GM12878 (cell line): ENCODE data around the gene AGAP1.

Source experiments
- ASH2L ChIP-seq: fragments of 300-600, 200-600 bp; sonication (generic); IDR thresholded peaks from 2 replicates; pipeline ENCODE4 v1.6.1; 2017; ENCODE audit warnings: low read depth, mild to moderate bottlenecking, borderline replicate concordance
- CBX5 ChIP-seq: sonication (generic); IDR thresholded peaks from 2 replicates; pipeline ENCODE4 v1.6.1; 2016; ENCODE audit warnings: low read depth, moderate library complexity, mild to moderate bottlenecking, inconsistent platforms
- CHD1 ChIP-seq: IDR thresholded peaks from 2 replicates; pipeline ENCODE4 v1.6.1; 2012; ENCODE audit warnings: low read depth, low read length, improper control_type of control experiment
- CTCF ChIP-seq, 3 experiments: IDR thresholded peaks in 2 of 3; conservative IDR thresholded peaks in 1 of 3; 2 replicates each; pipeline ENCODE4 v1.5.1; 2011; ENCODE audit warnings: low read depth in 3 of 3, low read length in 3 of 3, mild to moderate bottlenecking in 3 of 3, control low read depth in 2 of 3, moderate library complexity in 2 of 3, inconsistent platforms in 1 of 3, mixed read lengths in 1 of 3; ENCODE audit not compliant: control insufficient read depth in 2 of 3, insufficient read depth in 1 of 3; ENCODE audit errors: extremely low read depth in 1 of 3
- EP300 ChIP-seq, 2 experiments: fragments of 150-350 bp in 1 of 2; IDR thresholded peaks; 2 replicates each; pipeline ENCODE4 v1.6.1; 2011 to 2012; ENCODE audit warnings: low read depth in 2 of 2, low read length in 2 of 2, borderline replicate concordance in 1 of 2, improper control_type of control experiment in 1 of 2, inconsistent platforms in 1 of 2; ENCODE audit not compliant: control insufficient read depth in 1 of 2
- EZH2 ChIP-seq: IDR thresholded peaks from 2 replicates; pipeline ENCODE4 v1.6.1; 2012; ENCODE audit warnings: low read depth, mild to moderate bottlenecking, control low read depth, inconsistent platforms, low read length, borderline replicate concordance; ENCODE audit not compliant: control insufficient read depth
- JUNB ChIP-seq: IDR thresholded peaks from 2 replicates; pipeline ENCODE4 v1.6.1; 2016; ENCODE audit warnings: antibody characterized with exemption, mild to moderate bottlenecking
- MEF2B ChIP-seq: fragments of 450-650 bp; IDR thresholded peaks from 2 replicates; pipeline ENCODE4 v1.6.1; 2018; ENCODE audit warnings: mild to moderate bottlenecking, moderate library complexity; ENCODE audit not compliant: partially characterized antibody, poor library complexity, severe bottlenecking
- SRF ChIP-seq, 2 experiments: IDR thresholded peaks; 2 replicates each; pipeline ENCODE4 v1.6.1; 2011; ENCODE audit warnings: low read depth in 2 of 2, low read length in 2 of 2, mild to moderate bottlenecking in 1 of 2, moderate library complexity in 1 of 2
- ZBTB33 ChIP-seq: fragments of 450-650 bp; IDR thresholded peaks from 2 replicates; pipeline ENCODE4 v1.6.1; 2017; ENCODE audit warnings: mild to moderate bottlenecking
- TF ChIP-seq, protein P1 (sequence below): IDR thresholded peaks from 2 replicates; pipeline ENCODE4 v1.6.1; 2011; ENCODE audit warnings: low read depth, low read length, improper control_type of control experiment, borderline replicate concordance

DNA sequence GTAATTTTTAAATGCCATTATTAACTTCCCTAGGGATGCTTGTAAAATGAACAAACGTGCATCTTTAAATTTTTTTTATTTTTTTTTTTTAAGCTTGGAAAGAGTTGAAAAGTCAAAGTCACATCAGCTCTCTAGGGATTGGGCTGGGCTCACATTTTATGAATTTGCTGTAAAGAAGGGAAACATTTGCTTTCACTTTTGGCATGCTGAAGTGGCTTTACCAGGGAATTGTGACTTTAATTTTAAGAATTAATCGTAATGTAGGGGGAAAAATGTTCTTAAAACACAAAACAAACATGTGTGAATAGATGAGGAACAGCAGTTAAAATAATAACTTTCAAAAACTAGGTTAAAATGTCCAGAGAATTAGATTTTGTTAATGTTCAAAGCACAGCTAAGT lies 123.0 kb downstream of the AGAP1 start:
- TF ChIP-seq CTCF (IDR thresholded peaks at IDR 0.05 in 2 of 3, conservative IDR thresholded peaks at IDR 0.05 in 1 of 3; ENCODE audit: control insufficient read depth in 2 of 3, extremely low read depth in 1 of 3, insufficient read depth in 1 of 3, low read depth in 3 of 3, low read length in 3 of 3) (no peak), EZH2 (no peak), MEF2B (no peak), ZBTB33 (no peak), CBX5 (no peak), ASH2L (no peak), JUNB (no peak), CHD1 (no peak), EP300 (IDR thresholded peaks at IDR 0.05; ENCODE audit: borderline replicate concordance in 1 of 2, control insufficient read depth in 1 of 2, low read depth in 2 of 2, low read length in 2 of 2) (no peak), SRF (IDR thresholded peaks at IDR 0.05; ENCODE audit: low read depth in 2 of 2, low read length in 2 of 2) (no peak)
- TF ChIP-seq, protein P1, sequence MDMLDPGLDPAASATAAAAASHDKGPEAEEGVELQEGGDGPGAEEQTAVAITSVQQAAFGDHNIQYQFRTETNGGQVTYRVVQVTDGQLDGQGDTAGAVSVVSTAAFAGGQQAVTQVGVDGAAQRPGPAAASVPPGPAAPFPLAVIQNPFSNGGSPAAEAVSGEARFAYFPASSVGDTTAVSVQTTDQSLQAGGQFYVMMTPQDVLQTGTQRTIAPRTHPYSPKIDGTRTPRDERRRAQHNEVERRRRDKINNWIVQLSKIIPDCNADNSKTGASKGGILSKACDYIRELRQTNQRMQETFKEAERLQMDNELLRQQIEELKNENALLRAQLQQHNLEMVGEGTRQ = no peak
